H1 (cell line): ENCODE measurements around the gene WIPF1. TPM values are rescaled to one million over a fixed set of nuclear protein-coding genes. Genes with fewer than 3 reads are reported as not detected.

Source experiments
- ASH2L ChIP-seq: fragments of 200-600, 300-600 bp; sonication (generic); IDR thresholded peaks from one replicate; pipeline ENCODE4 v1.7.1; 2017; ENCODE audit warnings: low read length
- CHD7 ChIP-seq: fragments of 300-600 bp; sonication (generic); IDR thresholded peaks from 2 replicates; pipeline ENCODE4 v1.7.1; 2012; ENCODE audit warnings: low read length, moderate library complexity, mild to moderate bottlenecking, inconsistent platforms; ENCODE audit not compliant: insufficient replicate concordance
- SIRT6 ChIP-seq: IDR thresholded peaks from one replicate; pipeline ENCODE4 v1.7.1; 2012; ENCODE audit warnings: low read length, inconsistent platforms
- polyA plus RNA-seq, 7 experiments: library from polyadenylated mRNA; depleted of rRNA in 3 of 7; stranded (reverse) in 5 of 7; unstranded in 2 of 7; fragments of >200 nt in 5 of 7; fragments of 200-250 nt in 2 of 7; gene quantifications; 1 replicate in 5 of 7; 2 replicates in 1 of 7; 4 replicates in 1 of 7; pipeline versions ENCODE4 v1.2.1 to v1.2.3, GENCODE V29; 2011 to 2013; ENCODE audit warnings: missing spikeins in 2 of 7, mixed read lengths in 2 of 7
- total RNA-seq: library from RNA; stranded (reverse); fragmentation: NEBNext Ultra II Directional; extraction: Animal tissue kit (Norgen Biotek cat#: 25700); gene quantifications from 2 replicates; pipeline ENCODE4 v1.2.1, GENCODE V29; 2021

Gene WIPF1
- total and polyA plus RNA-seq, 2 of the 8 experiments (the other 6 are each of a cell fraction or from before 2014, with no cell fraction given): 4.7 to 5.2 TPM

- TF ChIP-seq CHD7 (no peak), SIRT6 (no peak), ASH2L (no peak)
- TF ChIP-seq, all 59 proteins: peak for 0
Measured at GRCh38 chr2:174568425-174568824, 29.2 kb downstream of the WIPF1 start (continued).
